Measurements from ENCODE around the gene EIF3M. TPM values are rescaled to one million over a fixed set of nuclear protein-coding genes. Genes with fewer than 3 reads are reported as not detected.

The EIF3M gene
- total and polyA plus RNA-seq, 2 of the 8 experiments (the other 6 are each of a cell fraction or from before 2014, with no cell fraction given): 302 to 444 TPM

GRCh38 chr11:32583459-32584271 is at the start of gene EIF3M (continued):
- TF ChIP-seq GTF2F1 (IDR thresholded peaks at IDR 0.05; ENCODE audit: borderline replicate concordance, low read depth, low read length) (peak; percentile 39; the same call in 1 of the 2 replicates), TBP (IDR thresholded peaks at IDR 0.05; ENCODE audit: low read depth, low read length) (peak; percentile 76; the same call in 1 of the 2 replicates), SP4 (IDR thresholded peaks at IDR 0.05; ENCODE audit: low read length) (no peak), NANOG (IDR thresholded peaks at IDR 0.05; ENCODE audit: insufficient read depth, low read depth, low read length, poor library complexity, severe bottlenecking) (peak; percentile 43), MAFK (IDR thresholded peaks at IDR 0.05; ENCODE audit: low read depth, low read length) (no peak), POLR2A (IDR thresholded peaks at IDR 0.05; ENCODE audit: control extremely low read depth in 1 of 2, low read depth in 2 of 2, low read length in 2 of 2) (peak; percentile 88 to 95), TAF7 (optimal IDR thresholded peaks at IDR 0.05; ENCODE audit: borderline replicate concordance, low read depth, low read length) (peak; percentile 72)
- TF ChIP-seq, protein P1, sequence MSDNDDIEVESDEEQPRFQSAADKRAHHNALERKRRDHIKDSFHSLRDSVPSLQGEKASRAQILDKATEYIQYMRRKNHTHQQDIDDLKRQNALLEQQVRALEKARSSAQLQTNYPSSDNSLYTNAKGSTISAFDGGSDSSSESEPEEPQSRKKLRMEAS (IDR thresholded peaks at IDR 0.05): peak; percentile 85

Data from H1 (cell line).